Activated CD8-positive, alpha-beta T cell treated with anti-CD3 and anti-CD28 coated beads for 36 hours (primary cell): ENCODE results near the gene GFOD2. TPM values are rescaled to one million over a fixed set of nuclear protein-coding genes. Genes with fewer than 3 reads are reported as not detected.

Source experiments
- ATAC-seq: fragments of 200-7000 bp; cut with Tn5 transposase; one replicate; pipeline ENCODE4 v1.10.0; 2021; ENCODE audit warnings: mild to moderate bottlenecking, moderate library complexity
- CTCF ChIA-PET: fragments of 350-600 bp; sonication (Branson Sonifier 250); formaldehyde crosslinking; loops from one replicate; lab custom pipeline; 2021; ENCODE audit warnings: antibody characterized with exemption; lab: Charles Lee
- POLR2A ChIA-PET: fragments of 350-600 bp; sonication (Branson Sonifier 250); formaldehyde crosslinking; loops from one replicate; lab custom pipeline; 2021; ENCODE audit warnings: antibody characterized with exemption; lab: Charles Lee
- DNase-seq: peaks from one replicate; pipeline ENCODE4 v3.0.0-alpha.2; 2020
- H3K27ac Mint-ChIP-seq: one replicate; pipeline ENCODE4 v1.8.0; 2021; ENCODE audit warnings: mild to moderate bottlenecking, mixed read lengths
- H3K27me3 Mint-ChIP-seq: one replicate; pipeline ENCODE4 v1.8.0; 2021; ENCODE audit warnings: mixed read lengths
- H3K36me3 Mint-ChIP-seq: one replicate; pipeline ENCODE4 v1.8.0; 2021; ENCODE audit warnings: low read depth, mixed read lengths
- H3K4me1 Mint-ChIP-seq: one replicate; pipeline ENCODE4 v1.8.0; 2021; ENCODE audit warnings: low read depth, mixed read lengths
- H3K4me3 Mint-ChIP-seq: one replicate; pipeline ENCODE4 v1.8.0; 2021; ENCODE audit warnings: mild to moderate bottlenecking, moderate library complexity, mixed read lengths
- H3K9me3 Mint-ChIP-seq: one replicate; pipeline ENCODE4 v1.8.0; 2021; ENCODE audit warnings: mixed read lengths
- intact Hi-C: fragments of 100-400 bp; cut with micrococcal nuclease; formaldehyde crosslinking; loops from one replicate; pipeline ENCODE4 v1.10.0; 2022
- total RNA-seq, 2 experiments: library from RNA; stranded (reverse); gene quantifications; one replicate each; pipeline ENCODE4 v1.2.3, GENCODE V29; 2021
- TF ChIP-seq, protein P1 (sequence below): fragments of 200-600 bp; IDR thresholded peaks from one replicate; pipeline ENCODE4 v1.8.0; 2022; ENCODE audit warnings: antibody characterized with exemption, mild to moderate bottlenecking

Gene GFOD2
- total RNA-seq, 2 experiments from 2014 or later = 11.6 to 14.1 TPM

DNA sequence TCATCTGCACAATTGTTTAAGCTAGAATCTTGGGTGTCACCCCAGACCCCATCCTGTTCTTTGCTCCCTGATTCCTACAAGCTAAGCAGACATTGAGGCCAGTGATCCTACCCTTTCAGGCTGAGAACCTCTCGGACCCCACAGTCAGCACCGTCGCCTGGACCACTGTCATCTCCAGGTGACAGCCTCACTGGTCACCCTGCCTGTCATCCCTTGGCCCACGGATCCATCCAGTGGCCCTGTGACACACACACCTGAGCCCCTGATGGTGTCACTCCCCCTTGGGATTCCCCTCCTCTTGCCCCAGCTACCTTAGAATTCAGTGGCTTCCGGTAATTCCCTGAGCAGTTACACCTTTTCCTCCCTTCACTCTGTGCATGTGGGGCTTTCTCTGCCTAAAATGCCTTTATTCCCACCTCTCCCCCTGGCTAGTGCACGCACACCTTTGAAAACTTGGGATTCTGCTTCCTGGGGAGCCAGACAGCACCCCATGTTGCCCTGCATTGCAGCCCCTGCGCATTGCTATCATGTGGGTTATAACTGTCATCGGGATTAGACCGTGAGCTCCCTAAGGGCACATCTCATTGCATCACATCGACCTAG lies 49.5 kb downstream of the GFOD2 start:
- no peak overlapping the region for H3K4me3 Mint-ChIP-seq
- H3K27ac Mint-ChIP-seq = no peak overlapping the region
- ChIA-PET POLR2A (no interaction called here), CTCF (interaction anchor here (1.4 to 14.7 kb wide), 7 partner anchors 25 to 188 kb away, joined by 4 to 154 read pairs (median 12); partner anchors contain the start of gene CARMIL2)
- no peak for ATAC-seq
- TF ChIP-seq, protein P1, sequence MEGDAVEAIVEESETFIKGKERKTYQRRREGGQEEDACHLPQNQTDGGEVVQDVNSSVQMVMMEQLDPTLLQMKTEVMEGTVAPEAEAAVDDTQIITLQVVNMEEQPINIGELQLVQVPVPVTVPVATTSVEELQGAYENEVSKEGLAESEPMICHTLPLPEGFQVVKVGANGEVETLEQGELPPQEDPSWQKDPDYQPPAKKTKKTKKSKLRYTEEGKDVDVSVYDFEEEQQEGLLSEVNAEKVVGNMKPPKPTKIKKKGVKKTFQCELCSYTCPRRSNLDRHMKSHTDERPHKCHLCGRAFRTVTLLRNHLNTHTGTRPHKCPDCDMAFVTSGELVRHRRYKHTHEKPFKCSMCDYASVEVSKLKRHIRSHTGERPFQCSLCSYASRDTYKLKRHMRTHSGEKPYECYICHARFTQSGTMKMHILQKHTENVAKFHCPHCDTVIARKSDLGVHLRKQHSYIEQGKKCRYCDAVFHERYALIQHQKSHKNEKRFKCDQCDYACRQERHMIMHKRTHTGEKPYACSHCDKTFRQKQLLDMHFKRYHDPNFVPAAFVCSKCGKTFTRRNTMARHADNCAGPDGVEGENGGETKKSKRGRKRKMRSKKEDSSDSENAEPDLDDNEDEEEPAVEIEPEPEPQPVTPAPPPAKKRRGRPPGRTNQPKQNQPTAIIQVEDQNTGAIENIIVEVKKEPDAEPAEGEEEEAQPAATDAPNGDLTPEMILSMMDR = no peak
- H3K4me1 Mint-ChIP-seq = peaks cover 11% of the 10 kb centered on the region
- no peaks in the 10 kb centered on the region for H3K9me3 Mint-ChIP-seq
- no peak for DNase-seq
- H3K36me3 Mint-ChIP-seq = no peaks in the 10 kb centered on the region
- intact Hi-C loops = loop anchor here (10.0 kb wide), 1 partner anchor 265 kb away; the partner anchor contains the start of genes CTRL and PSMB10
- no peaks in the 10 kb centered on the region for H3K27me3 Mint-ChIP-seq

DNA sequence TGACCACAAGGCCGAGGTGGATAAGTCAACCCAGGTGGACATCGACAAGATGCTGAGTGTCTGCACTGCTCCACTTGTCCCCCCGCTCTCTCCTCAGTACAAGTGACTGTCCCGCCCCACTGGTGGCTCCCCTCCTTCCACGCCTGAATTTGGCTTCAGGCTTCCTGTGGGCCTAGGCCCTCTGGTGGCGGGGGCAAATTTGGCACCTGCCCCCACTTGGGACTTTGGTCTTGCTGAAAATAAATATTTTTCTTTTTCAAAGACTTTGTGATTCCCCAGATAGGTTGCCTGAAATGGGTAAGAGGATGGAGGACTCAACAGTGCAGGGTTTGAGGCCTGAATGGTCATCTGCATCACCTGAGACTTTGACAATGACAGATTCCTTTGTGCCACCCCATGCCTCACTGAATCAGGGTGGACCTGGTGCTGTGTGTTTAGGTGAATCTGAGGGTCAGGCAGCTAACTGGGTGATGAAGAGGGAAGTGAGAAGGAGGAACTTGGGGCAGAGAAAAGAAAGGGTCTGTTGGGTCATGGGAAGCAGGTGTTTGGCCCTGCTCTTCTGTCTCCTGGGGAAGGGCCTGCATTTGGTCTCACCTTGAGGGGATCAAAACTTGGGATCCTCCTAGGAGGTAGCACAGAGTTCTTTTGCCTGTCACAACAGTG lies 50.5 kb downstream of the GFOD2 start:
- H3K4me1 Mint-ChIP-seq = peaks cover 11% of the 10 kb centered on the region
- ChIA-PET POLR2A (interaction anchor here (0.9 to 1.4 kb wide), 3 partner anchors 14 to 186 kb away, joined by 3 to 4 read pairs (median 3); no protein-coding TSS in a partner anchor), CTCF (interaction anchor here (0.6 to 14.7 kb wide), 25 partner anchors 9 to 267 kb away, joined by 3 to 154 read pairs (median 4); partner anchors contain the start of genes ATP6V0D1, CARMIL2, CTCF and GFOD2)
- no peaks in the 10 kb centered on the region for H3K27me3 Mint-ChIP-seq
- ATAC-seq (no peak), DNase-seq (peak; percentile 50)
- H3K4me3 Mint-ChIP-seq = no peak overlapping the region
- TF ChIP-seq, protein P1 = peak; percentile 22
- H3K27ac Mint-ChIP-seq = no peak overlapping the region
- no peaks in the 10 kb centered on the region for H3K9me3 Mint-ChIP-seq
- intact Hi-C loops = loop anchor here (10.0 kb wide), 1 partner anchor 266 kb away; the partner anchor contains the start of genes CTRL and PSMB10
- peaks cover 3% of the 10 kb centered on the region for H3K36me3 Mint-ChIP-seq

DNA sequence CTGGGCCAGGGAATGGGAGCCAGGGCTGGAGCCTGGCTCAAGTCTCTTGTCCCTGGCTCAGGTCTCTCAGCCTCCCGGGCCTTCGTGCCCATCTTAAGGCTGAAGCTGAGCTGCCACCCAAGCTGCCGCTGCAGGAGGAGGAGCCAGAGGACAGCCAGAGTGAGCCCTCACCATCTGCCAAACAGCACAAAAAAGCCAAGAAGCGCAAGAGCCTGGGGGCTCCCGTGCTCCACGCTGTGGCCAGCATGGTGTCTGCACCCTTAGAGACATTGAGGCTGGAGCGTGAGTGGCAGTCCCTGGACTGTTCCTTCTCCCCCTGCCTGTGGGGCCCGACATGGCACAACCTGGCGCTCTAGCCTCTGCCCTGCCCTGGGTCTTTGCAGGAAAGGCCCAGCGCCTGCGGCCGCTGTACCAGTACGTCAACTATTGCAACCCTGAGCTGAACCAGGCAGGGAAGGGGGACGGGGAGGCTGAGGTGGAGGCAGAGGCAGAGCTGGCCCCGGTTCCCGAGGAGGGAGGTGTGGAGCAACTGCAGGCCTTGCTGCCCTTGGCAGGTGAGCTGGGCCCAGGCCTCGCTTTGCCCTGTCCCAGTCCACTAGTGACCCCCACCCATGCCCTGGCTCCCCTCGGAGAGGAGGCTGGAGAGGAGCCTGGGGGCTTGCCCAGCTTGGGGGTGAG lies 51.2 kb downstream of the GFOD2 start:
- peaks cover 11% of the 10 kb centered on the region for H3K4me1 Mint-ChIP-seq
- no peak overlapping the region for H3K27ac Mint-ChIP-seq
- peak; percentile 92 for ATAC-seq
- TF ChIP-seq, protein P1 = peak; percentile 73
- H3K4me3 Mint-ChIP-seq = peak overlapping the region; percentile 80
- CTCF ChIA-PET = interaction anchor here (0.6 to 14.7 kb wide), 32 partner anchors 9 to 273 kb away, joined by 3 to 154 read pairs (median 4); partner anchors contain the start of genes ATP6V0D1, CARMIL2, CTCF and GFOD2
- no peaks in the 10 kb centered on the region for H3K27me3 Mint-ChIP-seq
- no peaks in the 10 kb centered on the region for H3K9me3 Mint-ChIP-seq
- peaks cover 3% of the 10 kb centered on the region for H3K36me3 Mint-ChIP-seq
- intact Hi-C loops = loop anchor here (10.0 kb wide), 1 partner anchor 267 kb away; the partner anchor contains the start of genes CTRL and PSMB10
- DNase-seq = peak; percentile 92
- POLR2A ChIA-PET = interaction anchor here (0.9 to 3.4 kb wide), 8 partner anchors 12 to 186 kb away, joined by 3 to 14 read pairs (median 4); partner anchors contain the start of genes CARMIL2 and CTCF

- ChIA-PET CTCF (interaction anchor here (0.6 to 14.7 kb wide), 26 partner anchors 8 to 273 kb away, joined by 3 to 154 read pairs (median 4); partner anchors contain the start of genes ATP6V0D1, CARMIL2, CTCF and GFOD2), POLR2A (interaction anchor here (0.9 to 3.4 kb wide), 7 partner anchors 13 to 185 kb away, joined by 3 to 14 read pairs (median 4); partner anchors contain the start of genes CARMIL2 and CTCF)
- Mint-ChIP-seq H3K4me1 (peaks cover 11% of the 10 kb centered on the region), H3K4me3 (peak overlapping the region; percentile 80), H3K36me3 (peaks cover 3% of the 10 kb centered on the region), H3K27me3 (no peaks in the 10 kb centered on the region), H3K27ac (peak overlapping the region; percentile 73), H3K9me3 (no peaks in the 10 kb centered on the region)
- ATAC-seq (no peak), DNase-seq (no peak)
- intact Hi-C loops = loop anchor here (10.0 kb wide), 1 partner anchor 267 kb away; the partner anchor contains the start of genes CTRL and PSMB10
- TF ChIP-seq, protein P1 = no peak
Measured at GRCh38 chr16:67667453-67667816, 51.7 kb downstream of the GFOD2 start.
